ENCODE data around the gene PTTG1. TPM values are rescaled to one million over a fixed set of nuclear protein-coding genes. Genes with fewer than 3 reads are reported as not detected.
A peak's percentile ranks its signal among the peaks of the same experiment; 100 is the strongest.

The PTTG1 gene
- total and polyA plus RNA-seq, 12 donors, result 2.2 to 56.3 (median 6.0) TPM

- peak overlapping the region in 1 of 4 donors; percentile 82 for H3K4me3 ChIP-seq
- intact Hi-C loops (cut with DNase I), result no loop called here
- H3K4me1 ChIP-seq (replicated peaks in 1 of 2), result peaks cover 0 to 19% of the 10 kb centered on the region in 2 donors
- WGBS, 4 donors, result 49 to 57% (median 51%) methylated on average over 4 of the region's 4 CpGs
- H3K9me3 ChIP-seq (replicated peaks in 1 of 3), result no peaks in the 10 kb centered on the region
- TF ChIP-seq POLR2A (IDR thresholded peaks at IDR 0.05), result no peak
- no peak for TF ChIP-seq CTCF (IDR thresholded peaks at IDR 0.05)
- H3K27me3 ChIP-seq, result no peaks in the 10 kb centered on the region
- no peak for DNase-seq
- H3K36me3 ChIP-seq (replicated peaks in 1 of 2), result peaks cover 0 to 24% of the 10 kb centered on the region in 2 donors
- H3K27ac ChIP-seq, result no peak overlapping the region
These were observed 22.8 kb upstream of the PTTG1 start for GRCh38 chr5:160398806-160399205.

GRCh38 chr5:160399402-160400353 lies 22.0 kb upstream of the PTTG1 start, which contains the start of gene FAM200C:
Gene FAM200C, minus strand, starts transcription at chr5:160400054. Its CDS starts 4,564 bp downstream, at chr5:160395490.
- Histone ChIP-seq H3K36me3 (replicated peaks in 1 of 2) (peaks cover 0 to 33% of the 10 kb centered on the region in 2 donors), H3K4me1 (replicated peaks in 1 of 2) (peaks cover 0 to 19% of the 10 kb centered on the region in 2 donors), H3K9me3 (replicated peaks in 1 of 3) (no peaks in the 10 kb centered on the region), H3K27me3 (no peaks in the 10 kb centered on the region), H3K27ac (peak within 1 kb of the TSS; percentile 27 to 87 (median 79)), H3K4me3 (peak within 1 kb of the TSS; percentile 51 to 82 (median 72))
- intact Hi-C loops (cut with DNase I), result no loop called here
- DNase-seq, result peak; percentile 92 to 96 (median 93)
- peak; percentile 82 to 88 for TF ChIP-seq POLR2A (IDR thresholded peaks at IDR 0.05)
- no peak for TF ChIP-seq CTCF (IDR thresholded peaks at IDR 0.05)
- WGBS, 4 donors, result 0 to 2% (median 1%) methylated on average over 16 to 41 of the region's 41 CpGs

- Histone ChIP-seq H3K4me1 (replicated peaks in 1 of 2) (peaks cover 12 to 33% of the 10 kb centered on the region in 2 donors), H3K36me3 (replicated peaks in 1 of 2) (peaks cover 0 to 12% of the 10 kb centered on the region in 2 donors), H3K9me3 (replicated peaks in 1 of 3) (no peaks in the 10 kb centered on the region), H3K4me3 (peak within 1 kb of the TSS in 3 of 4 donors; percentile 59 to 74 (median 71)), H3K27me3 (no peaks in the 10 kb centered on the region), H3K27ac (peak within 1 kb of the TSS; percentile 75 to 90 (median 85))
- DNase-seq, result peak; percentile 95 to 98 (median 96)
- intact Hi-C loops (cut with DNase I), result no loop called here
- WGBS, 4 donors, result 0 to 1% (median 1%) methylated on average over 47 to 48 of the region's 48 CpGs
- TF ChIP-seq POLR2A (IDR thresholded peaks at IDR 0.05) (peak; percentile 18 to 81), CTCF (IDR thresholded peaks at IDR 0.05) (no peak)
These were observed 2.8 kb upstream of the PTTG1 start, which contains the start of gene SLU7 for GRCh38 chr5:160418561-160419457. Gene SLU7, minus strand, starts transcription at chr5:160419081. Its CDS starts 3,787 bp downstream, at chr5:160415294.
